Measurements from ENCODE around the gene RNGTT.
"Not testable (repeated sequence)": the region's sequence is repeated elsewhere in the genome, so short reads cannot be mapped to it uniquely, and the experiment has no call there.

Gene RNGTT

GRCh38 chr6:88864359-88865054 lies 98.9 kb downstream of the RNGTT start:
- DNase-seq = no peak

DNA sequence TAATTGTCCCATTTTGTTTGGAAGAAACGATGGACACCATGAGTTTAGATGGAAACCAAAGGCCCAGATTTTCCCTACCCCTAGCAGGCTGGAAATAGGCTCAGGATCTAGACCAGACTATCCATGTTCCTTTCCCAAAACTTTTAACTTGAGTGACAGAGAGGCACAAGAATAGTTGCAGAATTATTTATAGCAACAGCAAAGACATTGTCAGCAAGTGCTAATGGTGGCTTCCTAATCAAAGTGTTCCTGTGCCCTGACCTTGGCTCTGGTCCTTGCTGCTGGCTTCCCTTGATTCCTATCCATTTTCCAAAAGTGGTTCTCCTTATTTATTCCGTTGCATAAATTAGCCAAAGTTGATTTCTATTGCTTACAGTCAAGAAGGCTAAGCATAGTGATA lies 103.1 kb downstream of the RNGTT start:
- no peak for DNase-seq

DNA sequence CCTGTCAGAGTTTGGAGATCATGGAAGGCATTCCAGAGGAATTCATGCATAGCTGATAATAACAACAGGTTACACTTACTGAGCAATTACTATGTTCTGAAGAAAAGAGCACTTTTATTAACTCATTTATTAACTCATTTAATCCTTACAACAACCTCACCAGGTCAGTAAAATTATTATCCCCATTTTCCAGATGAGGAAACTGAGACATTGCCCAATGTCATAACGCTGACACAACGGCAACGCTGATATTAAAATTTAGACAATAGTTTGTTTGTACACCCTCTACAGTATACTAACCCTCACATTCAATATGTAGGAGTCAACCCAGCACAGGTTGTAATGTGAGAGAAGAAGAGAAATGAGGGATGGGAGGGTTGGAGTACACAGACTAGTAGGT lies 105.0 kb downstream of the RNGTT start:
- DNase-seq = no peak

GRCh38 chr6:88856566-88856965 lies 106.9 kb downstream of the RNGTT start:
- no peak for DNase-seq

GRCh38 chr6:88855541-88856147 lies 107.8 kb downstream of the RNGTT start:
- peak; percentile 17 for DNase-seq

- no peak for DNase-seq
These were observed 110.6 kb downstream of the RNGTT start for GRCh38 chr6:88852775-88853174.

DNA sequence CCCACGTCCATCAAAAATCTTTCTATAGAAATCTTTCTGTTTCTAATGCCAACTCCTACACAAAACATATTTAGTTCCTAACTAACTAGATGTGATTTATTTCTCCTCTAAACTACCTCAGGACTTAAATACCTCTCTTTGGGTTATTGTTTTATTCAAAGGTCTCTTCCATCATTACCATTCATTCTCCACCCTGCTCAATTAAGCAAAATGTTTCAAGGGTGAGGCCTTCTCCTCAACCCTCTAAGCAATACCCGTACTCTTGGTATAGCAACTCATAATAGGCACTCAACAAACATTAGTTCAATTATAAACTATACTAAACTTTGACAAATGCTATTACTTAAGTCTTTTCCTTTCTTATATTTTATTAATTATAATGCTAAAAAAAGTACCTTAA lies 111.4 kb downstream of the RNGTT start:
- DNase-seq = no peak

- DNase-seq = peak; percentile 17
These were observed 114.5 kb downstream of the RNGTT start for GRCh38 chr6:88848870-88849269.

- DNase-seq = no peak
These were observed 120.4 kb downstream of the RNGTT start for GRCh38 chr6:88843040-88843439.

DNA sequence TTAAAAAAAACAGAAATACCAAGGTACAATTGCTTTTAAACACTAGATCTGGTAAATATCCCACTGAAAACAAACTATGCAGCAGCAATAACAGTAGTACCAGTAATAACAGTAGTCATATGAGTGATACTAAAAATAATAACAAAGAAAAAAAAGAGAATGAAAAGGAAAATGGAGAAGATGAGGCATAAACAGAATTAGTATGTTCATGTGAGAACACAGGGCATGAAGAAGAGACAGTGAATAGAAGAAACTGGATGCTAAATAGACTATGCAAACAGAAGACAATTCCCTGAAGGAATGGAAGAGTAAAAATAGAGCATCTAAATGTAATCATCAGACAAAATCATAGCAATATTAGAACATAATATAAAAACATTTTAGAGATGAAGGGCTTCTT lies 121.1 kb downstream of the RNGTT start:
- DNase-seq = no peak

- DNase-seq = no peak
These were observed 122.5 kb downstream of the RNGTT start for GRCh38 chr6:88840796-88841539.

DNA sequence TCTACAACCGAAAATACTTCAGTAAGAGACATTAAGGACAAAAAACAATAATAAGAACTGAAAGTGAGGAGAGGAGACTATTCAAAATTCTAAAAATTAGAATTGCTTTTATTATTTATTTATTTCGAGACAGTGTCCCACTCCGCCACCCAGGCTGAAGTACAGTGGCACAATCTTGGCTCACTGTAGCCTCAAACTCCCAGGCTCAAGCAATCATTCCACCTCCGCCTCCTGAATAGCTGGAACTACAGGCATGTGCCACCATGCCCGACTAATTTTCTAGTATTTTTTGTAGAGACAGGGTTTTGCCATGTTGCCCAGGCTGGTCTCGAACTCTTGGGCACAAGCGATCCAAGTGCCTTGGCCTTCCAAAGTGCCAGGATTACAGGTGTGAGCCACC lies 123.1 kb downstream of the RNGTT start:
- DNase-seq = no peak

DNA sequence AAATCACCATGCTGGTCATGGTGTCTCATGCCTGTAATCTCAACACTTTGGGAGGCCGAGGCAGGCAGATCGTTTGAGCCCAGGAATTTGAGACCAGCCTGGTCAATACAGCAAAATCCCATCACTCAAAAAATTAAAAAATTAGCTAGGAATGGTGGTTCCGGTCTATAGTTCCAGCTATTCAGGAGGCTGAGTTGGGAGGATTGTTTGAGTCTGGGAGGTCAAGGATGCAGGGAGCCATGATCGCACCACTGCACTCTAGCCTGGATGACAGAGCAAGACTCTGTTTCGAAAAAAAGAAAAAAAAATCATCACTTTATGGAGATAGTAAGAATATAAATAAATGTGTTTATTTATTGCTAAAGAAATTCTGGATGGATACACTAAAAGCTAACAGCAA lies 124.1 kb downstream of the RNGTT start:
- no peak for DNase-seq

DNA sequence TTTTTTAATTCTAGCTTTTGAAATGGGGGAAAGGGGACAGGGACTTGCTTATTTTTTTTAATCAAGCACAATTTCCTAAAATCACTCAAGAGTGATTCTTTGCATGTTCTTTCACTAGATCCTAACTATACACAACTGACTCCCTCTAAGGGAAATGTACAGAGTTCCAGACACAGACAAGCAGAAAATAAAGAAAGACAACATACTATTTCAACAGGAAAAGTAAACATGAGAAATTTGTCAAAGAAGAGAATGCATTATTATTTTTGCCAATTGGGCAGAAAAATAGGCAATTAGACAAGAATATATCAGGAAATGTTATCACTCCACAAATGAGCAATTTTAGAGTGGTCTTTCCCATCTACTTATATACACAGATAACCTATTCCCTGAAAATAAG lies 128.2 kb downstream of the RNGTT start:
- DNase-seq = no peak

DNA sequence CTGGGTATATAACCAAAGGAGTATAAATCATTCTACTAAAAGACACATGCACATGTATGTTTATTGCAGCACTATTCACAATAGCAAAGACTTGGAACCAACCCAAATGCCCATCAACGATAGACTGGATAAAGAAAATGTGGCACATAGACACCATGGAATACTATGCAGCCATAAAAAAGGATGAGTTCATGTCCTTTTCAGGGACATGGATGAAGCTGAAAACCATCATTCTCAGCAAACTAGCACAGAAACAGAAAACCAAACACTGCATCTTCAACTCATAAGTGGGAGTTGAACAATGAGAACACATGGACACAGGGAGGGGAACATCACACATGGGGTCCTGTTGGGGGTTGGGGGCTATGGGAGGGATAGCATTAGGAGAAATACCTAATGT lies 130.3 kb downstream of the RNGTT start:
- DNase-seq = not testable (repeated sequence)

- not testable (repeated sequence) for DNase-seq
These were observed 135.8 kb downstream of the RNGTT start for GRCh38 chr6:88827599-88827998.

DNA sequence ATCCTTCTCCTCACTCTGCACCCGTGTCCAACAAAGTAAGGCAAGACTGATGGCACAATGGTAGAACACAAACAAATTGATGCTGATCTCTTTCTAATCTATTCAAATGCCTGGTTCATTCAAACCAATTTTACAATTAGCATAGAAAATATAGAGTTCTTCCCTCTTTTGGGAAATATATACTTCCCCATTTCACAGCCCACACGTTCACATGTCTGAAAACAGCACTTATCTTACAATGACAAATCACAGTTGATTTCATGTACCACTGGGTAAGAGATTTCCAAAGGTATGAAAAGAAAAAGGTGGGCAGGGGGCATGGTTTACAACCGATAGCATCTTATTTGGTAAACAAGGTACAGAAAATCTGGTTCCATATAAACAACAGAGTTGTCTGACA lies 137.6 kb downstream of the RNGTT start:
- no peak for DNase-seq

DNA sequence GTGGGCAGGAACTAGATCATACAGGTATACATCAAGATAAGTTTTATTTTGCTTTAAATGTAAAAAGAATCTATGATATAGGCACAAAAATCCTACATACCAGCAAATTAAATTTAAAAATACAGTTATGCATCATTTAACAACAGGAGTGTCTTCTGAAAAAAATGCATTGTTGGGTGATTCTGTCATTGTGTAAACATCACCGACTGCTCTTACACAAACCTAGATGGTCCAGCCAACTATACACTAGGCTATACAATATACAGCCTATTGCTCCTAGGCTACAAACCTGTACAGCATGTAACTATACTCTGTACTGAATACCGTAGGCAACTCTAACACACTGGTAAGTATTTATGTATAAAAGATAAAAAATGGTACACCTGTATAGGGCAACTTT lies 139.4 kb downstream of the RNGTT start:
- DNase-seq = no peak

DNA sequence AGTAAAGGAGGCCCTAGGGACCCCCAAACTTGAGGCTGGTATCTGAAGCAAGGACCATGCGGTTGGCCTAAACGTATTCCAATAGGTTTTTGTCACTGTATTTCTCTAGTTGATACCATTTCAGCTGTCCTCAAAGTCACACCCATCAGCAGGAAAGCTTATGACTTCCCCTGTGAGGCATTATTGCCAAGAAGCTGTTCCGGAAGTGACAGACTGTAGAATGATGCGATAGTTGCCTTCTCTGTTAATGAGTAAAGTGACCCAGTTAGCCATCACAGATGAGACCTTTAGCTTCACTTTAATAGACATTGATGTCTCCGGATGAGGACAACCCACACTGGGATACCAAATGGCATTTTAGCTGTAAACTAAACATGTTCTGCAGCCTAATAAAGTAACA lies 147.9 kb downstream of the RNGTT start:
- DNase-seq = no peak

- DNase-seq = no peak
These were observed 148.5 kb downstream of the RNGTT start for GRCh38 chr6:88814909-88815308.

DNA sequence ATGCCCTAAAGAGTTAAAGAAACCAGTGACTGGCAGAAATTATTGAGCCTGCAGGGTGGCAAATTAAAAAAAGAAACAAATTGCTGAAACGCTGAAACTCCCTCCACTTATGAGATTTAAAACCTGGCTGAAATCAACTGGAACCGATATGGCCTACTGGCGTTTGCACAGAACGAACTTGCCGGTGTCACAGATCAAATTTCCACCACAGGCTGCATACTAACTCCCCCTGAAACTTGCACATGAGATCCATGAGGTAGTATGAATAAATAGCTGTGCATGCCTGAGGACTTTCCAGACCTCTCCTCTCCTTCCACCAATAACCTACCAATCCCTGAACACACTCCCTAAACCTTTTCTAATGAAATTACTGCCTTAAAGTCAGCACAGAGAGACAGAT lies 150.4 kb downstream of the RNGTT start:
- no peak for DNase-seq

- DNase-seq = no peak
These were observed 152.7 kb downstream of the RNGTT start for GRCh38 chr6:88810701-88811100.

DNA sequence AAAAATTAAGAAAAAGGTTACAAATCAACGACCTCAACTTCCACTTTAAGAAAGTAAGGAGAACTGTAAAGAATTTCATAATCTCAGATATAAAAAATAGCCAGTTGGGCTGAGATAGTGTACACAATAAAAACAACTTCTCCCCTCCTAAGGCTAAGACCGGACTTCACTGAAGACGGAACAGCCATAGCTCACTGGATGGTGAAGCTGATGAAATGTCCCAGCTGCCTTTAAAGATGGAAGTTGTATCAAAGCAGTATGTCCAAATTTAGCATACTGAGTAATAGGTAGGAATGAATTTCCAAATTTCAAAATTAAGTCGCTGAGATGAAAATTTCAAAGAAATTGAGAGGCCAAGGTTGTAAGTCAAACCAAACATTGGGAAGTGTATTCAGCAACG lies 153.3 kb downstream of the RNGTT start:
- DNase-seq = no peak

- DNase-seq = no peak
These were observed 155.0 kb downstream of the RNGTT start for GRCh38 chr6:88808381-88808780.
